Kidney (tissue), 14 donors: ENCODE results near the gene LZTS2. TPM values are rescaled to one million over a fixed set of nuclear protein-coding genes. Genes with fewer than 3 reads are reported as not detected.

ENCODE experiments used
- DNase-seq, 5 donors: peaks; one replicate each; pipeline ENCODE4 v3.0.0-alpha.2; 2013 to 2020
- FAIRE-seq: peaks from 2 replicates; lab custom pipeline; 2012; peaks lifted over from hg19 to GRCh38; lab: Jason Lieb, UNC
- H3K27ac ChIP-seq, 2 donors: one replicate each; pipeline ENCODE4 v1.7.0; 2013; ENCODE audit warnings: low read depth in 2 of 2, low read length in 2 of 2, inconsistent platforms in 1 of 2
- H3K27me3 ChIP-seq: one replicate; pipeline ENCODE4 v1.7.1; 2013; ENCODE audit warnings: low read length, inconsistent platforms; ENCODE audit not compliant: control insufficient read depth, insufficient read depth
- H3K36me3 ChIP-seq, 3 donors: one replicate each; pipeline versions ENCODE4 v1.7.0 to v1.7.1; 2013; ENCODE audit warnings: low read length in 3 of 3, control low read depth in 1 of 3, inconsistent platforms in 1 of 3; ENCODE audit not compliant: insufficient read depth in 3 of 3, control insufficient read depth in 2 of 3
- H3K4me1 ChIP-seq, 3 donors: one replicate each; pipeline versions ENCODE4 v1.7.0 to v1.7.1; 2013; ENCODE audit warnings: low read length in 3 of 3, inconsistent platforms in 1 of 3, low read depth in 1 of 3; ENCODE audit not compliant: control insufficient read depth in 2 of 3, insufficient read depth in 2 of 3
- H3K4me3 ChIP-seq, 3 donors: one replicate each; pipeline versions ENCODE4 v1.7.0 to v1.8.1; 2013; ENCODE audit warnings: low read length in 3 of 3, control low read depth in 1 of 3, inconsistent platforms in 1 of 3
- H3K9ac ChIP-seq, 3 donors: one replicate each; pipeline versions ENCODE4 v1.7.0 to v1.7.1; 2013; ENCODE audit warnings: low read length in 3 of 3, control low read depth in 1 of 3, inconsistent platforms in 1 of 3
- H3K9me3 ChIP-seq, 3 donors: one replicate each; pipeline versions ENCODE4 v1.7.0 to v1.7.1; 2013; ENCODE audit warnings: low read length in 3 of 3, control low read depth in 1 of 3, inconsistent platforms in 1 of 3; ENCODE audit not compliant: control insufficient read depth in 2 of 3, insufficient read depth in 1 of 3
- intact Hi-C: fragments of 100-400 bp; cut with DNase I; formaldehyde crosslinking; loops from one replicate; pipeline ENCODE4 v1.11.1; 2022
- polyA plus RNA-seq: library from polyadenylated mRNA; stranded (reverse); fragments of 350-450 nt; fragmentation: Illumina TruSeq; extraction: RNeasy Lipid Tissue Mini Kit (QIAGEN cat#74804); gene quantifications from one replicate; pipeline ENCODE4 v1.2.3, GENCODE V29; 2014; ENCODE audit warnings: low read depth, low replicate concordance; ENCODE audit not compliant: insufficient read depth
- total RNA-seq: library from RNA; stranded (reverse); fragmentation: NEBNext Ultra II Directional; extraction: Animal tissue kit (Norgen Biotek cat#: 25700); gene quantifications from one replicate; pipeline ENCODE4 v1.2.1, GENCODE V29; 2021
- TF ChIP-seq, protein P1 (sequence below): IDR thresholded peaks from 3 replicates; pipeline ENCODE4 v1.5.1; 2012; ENCODE audit warnings: mild to moderate bottlenecking, moderate library complexity, borderline replicate concordance; ENCODE audit not compliant: insufficient read depth; ENCODE audit errors: extremely low read depth
- donor health status: control.
- donor health status: control.
- donor health status: control.
- donor health status: control.
- donor health status: control.
- donor health status: DM: yes; HTN: yes; CAD: no.
- donor health status: Normal renal cell carcinoma (clear cell type).

Gene LZTS2
- total and polyA plus RNA-seq, 2 donors from 2014 or later = 47.3 to 54.7 TPM

DNA sequence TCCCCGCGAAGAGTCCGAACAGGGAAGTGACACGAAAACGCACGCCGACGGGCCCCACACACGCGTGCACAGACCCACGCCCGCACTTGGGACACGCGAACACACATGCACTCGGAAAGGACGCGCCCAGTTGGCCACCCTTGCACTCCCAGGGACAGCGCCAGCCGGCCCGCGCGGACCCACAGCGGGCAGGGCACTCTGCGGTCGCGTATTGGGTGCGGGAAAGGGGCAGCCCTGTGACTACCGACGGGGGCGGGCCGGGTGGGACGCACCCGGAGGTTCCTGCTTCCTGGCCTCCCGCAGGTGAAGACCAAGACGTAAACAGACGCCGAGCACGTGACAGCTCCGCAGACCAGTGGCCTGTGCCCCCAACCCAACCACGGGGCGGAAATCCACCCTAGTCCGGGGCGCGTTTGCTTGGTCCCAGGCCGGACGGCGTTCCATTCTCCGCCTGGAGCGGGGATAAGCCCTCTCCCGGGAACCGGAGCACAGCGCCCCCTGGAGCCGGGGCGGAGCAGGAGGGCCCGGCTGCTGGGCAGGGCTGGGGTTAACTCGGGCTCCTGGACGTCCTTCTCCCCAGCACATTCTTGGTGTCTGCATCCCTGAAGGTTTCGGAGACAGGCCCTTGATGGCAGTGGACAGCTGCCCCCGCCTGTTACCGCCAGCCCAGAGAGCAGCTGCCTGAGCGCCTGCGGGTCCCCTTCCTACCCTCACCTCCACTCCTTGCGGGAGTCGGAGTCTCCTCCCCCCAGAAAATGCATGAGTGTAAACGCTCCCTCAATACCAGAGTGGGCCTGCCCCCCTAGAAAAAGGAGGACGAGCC is 2.0 kb upstream of the LZTS2 start:
- H3K9me3 ChIP-seq = no peaks in the 10 kb centered on the region
- TF ChIP-seq, protein P1, sequence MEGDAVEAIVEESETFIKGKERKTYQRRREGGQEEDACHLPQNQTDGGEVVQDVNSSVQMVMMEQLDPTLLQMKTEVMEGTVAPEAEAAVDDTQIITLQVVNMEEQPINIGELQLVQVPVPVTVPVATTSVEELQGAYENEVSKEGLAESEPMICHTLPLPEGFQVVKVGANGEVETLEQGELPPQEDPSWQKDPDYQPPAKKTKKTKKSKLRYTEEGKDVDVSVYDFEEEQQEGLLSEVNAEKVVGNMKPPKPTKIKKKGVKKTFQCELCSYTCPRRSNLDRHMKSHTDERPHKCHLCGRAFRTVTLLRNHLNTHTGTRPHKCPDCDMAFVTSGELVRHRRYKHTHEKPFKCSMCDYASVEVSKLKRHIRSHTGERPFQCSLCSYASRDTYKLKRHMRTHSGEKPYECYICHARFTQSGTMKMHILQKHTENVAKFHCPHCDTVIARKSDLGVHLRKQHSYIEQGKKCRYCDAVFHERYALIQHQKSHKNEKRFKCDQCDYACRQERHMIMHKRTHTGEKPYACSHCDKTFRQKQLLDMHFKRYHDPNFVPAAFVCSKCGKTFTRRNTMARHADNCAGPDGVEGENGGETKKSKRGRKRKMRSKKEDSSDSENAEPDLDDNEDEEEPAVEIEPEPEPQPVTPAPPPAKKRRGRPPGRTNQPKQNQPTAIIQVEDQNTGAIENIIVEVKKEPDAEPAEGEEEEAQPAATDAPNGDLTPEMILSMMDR = peak; percentile 59
- no peaks in the 10 kb centered on the region for H3K27me3 ChIP-seq
- DNase-seq (peak; percentile 78 to 90 (median 83)), FAIRE-seq (no peak)
- peaks cover 7 to 32% (median 8%) of the 10 kb centered on the region in 3 donors for H3K4me1 ChIP-seq
- H3K4me3 ChIP-seq = peak overlapping the region; percentile 56 to 85 (median 74)
- peak overlapping the region; percentile 90 to 99 for H3K27ac ChIP-seq
- intact Hi-C loops = no loop called here
- peak overlapping the region; percentile 16 to 82 (median 57) for H3K9ac ChIP-seq
- H3K36me3 ChIP-seq = peaks cover 0 to 3% (median 1%) of the 10 kb centered on the region in 3 donors

DNA sequence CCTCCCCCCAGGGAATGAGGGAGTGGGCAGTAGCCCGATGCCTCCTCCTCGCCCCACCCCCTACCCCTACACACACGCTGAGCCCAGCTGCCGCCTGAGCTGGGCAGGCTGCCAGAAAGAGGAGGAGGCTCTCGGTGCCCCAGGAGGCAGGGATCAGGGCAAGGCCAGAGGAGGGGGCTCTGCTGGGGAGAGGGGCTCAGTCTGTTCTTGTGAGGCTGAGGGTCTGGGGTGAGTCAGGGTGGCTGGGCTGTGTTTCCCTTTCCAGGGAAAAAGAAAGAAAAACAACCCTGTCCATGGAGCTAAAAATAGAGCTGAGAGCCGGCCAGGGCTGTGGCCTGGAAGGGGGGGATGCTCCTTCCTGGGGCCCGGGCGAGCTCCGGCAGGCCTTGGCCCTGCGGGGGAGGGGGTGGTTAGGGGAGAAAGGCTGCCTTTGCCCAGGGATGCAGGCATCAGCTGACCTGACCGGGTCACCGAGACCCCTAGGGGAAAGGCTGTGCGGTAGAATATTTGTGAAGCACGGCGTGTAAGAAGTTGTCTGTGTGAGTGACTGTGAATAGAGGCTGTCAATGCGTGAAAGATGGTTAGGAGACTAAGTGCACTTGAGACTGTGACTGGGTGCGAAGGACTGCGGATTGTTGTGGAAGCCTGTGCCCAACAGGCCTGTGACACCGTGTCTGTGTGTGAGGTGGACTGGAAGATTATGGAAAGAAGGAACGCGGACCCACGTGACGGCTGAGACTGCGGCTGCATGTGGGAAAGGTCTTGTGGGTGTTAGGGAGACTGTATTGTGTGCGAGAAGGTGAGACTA is 1.2 kb upstream of the LZTS2 start:
- H3K36me3 ChIP-seq = peaks cover 0 to 10% (median 9%) of the 10 kb centered on the region in 3 donors
- no peaks in the 10 kb centered on the region for H3K9me3 ChIP-seq
- peaks cover 7 to 32% (median 8%) of the 10 kb centered on the region in 3 donors for H3K4me1 ChIP-seq
- TF ChIP-seq, protein P1 = no peak
- DNase-seq = peak; percentile 91 to 97 (median 95)
- peak overlapping the region; percentile 67 to 85 (median 74) for H3K4me3 ChIP-seq
- no peaks in the 10 kb centered on the region for H3K27me3 ChIP-seq
- H3K9ac ChIP-seq = peak overlapping the region; percentile 53 to 82 (median 71)
- peak overlapping the region; percentile 90 to 99 for H3K27ac ChIP-seq
- intact Hi-C loops = no loop called here
- FAIRE-seq = no peak

DNA sequence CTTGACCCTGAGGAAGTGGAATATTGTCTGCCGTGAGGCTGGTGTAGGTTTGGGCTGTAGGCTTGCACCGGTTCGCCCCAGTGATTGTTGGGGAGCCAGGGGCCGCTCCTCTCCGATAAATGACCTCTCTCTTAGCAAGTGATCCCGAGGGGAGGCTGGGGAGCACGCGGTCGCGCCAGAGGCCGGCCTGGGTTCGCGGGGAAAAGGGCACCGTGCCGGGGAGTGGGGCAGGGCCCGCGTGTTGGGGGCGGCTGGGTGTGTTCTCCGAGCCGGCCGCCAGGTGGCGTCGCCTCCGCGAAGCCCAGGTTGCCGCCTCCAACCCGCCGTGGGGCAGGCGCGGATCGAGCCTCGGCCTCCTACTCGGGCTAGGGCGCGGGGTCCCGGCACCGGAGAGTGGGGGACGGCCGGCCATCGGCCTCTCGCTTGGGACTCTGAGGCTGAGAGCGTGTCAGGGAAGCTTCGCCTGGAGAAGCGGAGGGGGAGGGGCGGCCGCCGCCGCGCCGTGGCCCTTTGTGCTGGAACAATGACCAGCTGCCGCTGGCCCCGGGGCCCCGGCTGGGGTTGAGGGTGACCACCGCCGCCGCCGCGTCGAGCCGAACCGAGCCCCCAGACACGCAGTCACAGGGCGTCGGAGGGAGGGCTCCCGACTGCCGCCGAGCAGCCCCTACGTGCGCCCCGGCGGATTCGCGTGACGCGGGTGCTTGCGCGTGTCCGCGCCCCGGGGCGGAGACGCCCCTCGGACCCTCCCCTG is 442 bp upstream of the LZTS2 start:
- peak overlapping the region; percentile 53 to 82 (median 71) for H3K9ac ChIP-seq
- TF ChIP-seq, protein P1 = peak; percentile 76
- peaks cover 7 to 32% (median 8%) of the 10 kb centered on the region in 3 donors for H3K4me1 ChIP-seq
- no peak for FAIRE-seq
- peak overlapping the region; percentile 67 to 85 (median 73) for H3K4me3 ChIP-seq
- no peaks in the 10 kb centered on the region for H3K9me3 ChIP-seq
- peak overlapping the region; percentile 90 to 99 for H3K27ac ChIP-seq
- peaks cover 0 to 13% (median 10%) of the 10 kb centered on the region in 3 donors for H3K36me3 ChIP-seq
- intact Hi-C loops = no loop called here
- no peaks in the 10 kb centered on the region for H3K27me3 ChIP-seq
- DNase-seq = peak; percentile 85 to 94 (median 92)
